GM12878 (cell line): ENCODE measurements around the gene CREBRF. TPM values are rescaled to one million over a fixed set of nuclear protein-coding genes. Genes with fewer than 3 reads are reported as not detected.

Experiments
- ATAC-seq: fragments of 200-7000 bp; cut with Tn5 transposase; 3 replicates; pipeline ENCODE4 v1.9.1; 2020; ENCODE audit warnings: mild to moderate bottlenecking, moderate library complexity
- BruUV-seq: library from RNA; stranded (reverse); fragments of 400-500 nt; replicated peaks from 2 replicates; lab custom pipeline; 2021; lab: Mats Ljungman, UMichigan
- CTCF ChIA-PET: fragments of 300-600 bp; sonication (Branson Sonifier 250); formaldehyde crosslinking; extraction: SDS; loops from one replicate; lab custom pipeline; 2021; ENCODE audit warnings: inconsistent platforms; lab: Yijun Ruan, JAX
- POLR2A ChIA-PET: fragments of 350-600 bp; formaldehyde crosslinking; extraction: SDS; loops from one replicate; lab custom pipeline; 2021; ENCODE audit warnings: inconsistent platforms; lab: Charles Lee
- RAD21 ChIA-PET: fragments of 300-600 bp; sonication (Branson Sonifier 250); formaldehyde crosslinking; loops from one replicate; lab custom pipeline; 2023; ENCODE audit warnings: antibody characterized with exemption; ENCODE audit not compliant: unreplicated experiment; lab: Charles Lee
- SMC1A ChIA-PET: fragments of 300-600 bp; sonication (Branson Sonifier 250); formaldehyde crosslinking; loops from one replicate; lab custom pipeline; 2023; ENCODE audit not compliant: unreplicated experiment, uncharacterized antibody; lab: Charles Lee
- DNase-seq: peaks from one replicate; pipeline ENCODE4 v3.0.0-alpha.2; 2011; ENCODE audit warnings: low read depth, low spot score
- FAIRE-seq: peaks from 3 replicates; lab custom pipeline; 2011; peaks lifted over from hg19 to GRCh38; lab: Jason Lieb, UNC
- H2AFZ ChIP-seq: 2 replicates; pipeline ENCODE4 v1.6.0; 2011; ENCODE audit warnings: low read depth, low read length, control low read depth; ENCODE audit not compliant: control insufficient read depth
- H3K27ac ChIP-seq: 2 replicates; pipeline ENCODE4 v1.5.1; 2011; ENCODE audit warnings: control low read depth; ENCODE audit not compliant: control insufficient read depth, insufficient read depth
- H3K27me3 ChIP-seq, 2 experiments: replicated peaks in 1 of 2; 2 replicates each; pipeline versions ENCODE4 v1.6.0 to v1.6.1; 2011; ENCODE audit warnings: low read length in 1 of 2; ENCODE audit not compliant: control insufficient read depth in 2 of 2, insufficient read depth in 2 of 2
- H3K36me3 ChIP-seq, 2 experiments: 2 replicates each; pipeline ENCODE4 v1.5.1; 2011; ENCODE audit warnings: low read length in 1 of 2; ENCODE audit not compliant: control insufficient read depth in 2 of 2, insufficient read depth in 2 of 2
- H3K4me1 ChIP-seq: 2 replicates; pipeline ENCODE4 v1.6.1; 2011; ENCODE audit warnings: mild to moderate bottlenecking, low read length, moderate library complexity, mixed read lengths; ENCODE audit not compliant: control insufficient read depth, insufficient read depth
- H3K4me2 ChIP-seq: 2 replicates; pipeline ENCODE4 v1.6.0; 2011; ENCODE audit warnings: control low read depth; ENCODE audit not compliant: control insufficient read depth, insufficient read depth
- H3K4me3 ChIP-seq: fragments of 200-600 bp; sonication (generic); 2 replicates; pipeline ENCODE4 v1.5.1; 2016
- H3K79me2 ChIP-seq: 2 replicates; pipeline ENCODE4 v1.6.0; 2011; ENCODE audit warnings: low read length; ENCODE audit not compliant: control insufficient read depth, insufficient read depth
- H3K9ac ChIP-seq: 2 replicates; pipeline ENCODE4 v1.8.0; 2011; ENCODE audit warnings: low read length, control low read depth, mixed read lengths; ENCODE audit not compliant: control insufficient read depth, insufficient read depth
- H3K9me3 ChIP-seq: replicated peaks from 3 replicates; pipeline ENCODE4 v1.5.1; 2011; ENCODE audit warnings: mild to moderate bottlenecking, low read length; ENCODE audit not compliant: control insufficient read depth, insufficient read depth
- H4K20me1 ChIP-seq: 2 replicates; pipeline ENCODE4 v1.6.0; 2011; ENCODE audit not compliant: control insufficient read depth, insufficient read depth
- ATF7 ChIP-seq: fragments of 450-650 bp; IDR thresholded peaks from 2 replicates; pipeline ENCODE4 v1.6.1; 2016; ENCODE audit warnings: low read depth, mild to moderate bottlenecking
- BCLAF1 ChIP-seq: fragments of 450-650 bp; IDR thresholded peaks from 2 replicates; pipeline ENCODE4 v1.6.1; 2017; ENCODE audit warnings: antibody characterized with exemption, mild to moderate bottlenecking, moderate library complexity
- CBFB ChIP-seq: IDR thresholded peaks from 2 replicates; pipeline ENCODE4 v1.6.1; 2016; ENCODE audit warnings: antibody characterized with exemption, low read depth
- CHD4 ChIP-seq: fragments of 200-600 bp; sonication (generic); IDR thresholded peaks from 2 replicates; pipeline ENCODE4 v1.6.1; 2016; ENCODE audit warnings: mild to moderate bottlenecking
- HDAC2 ChIP-seq: fragments of 200-600 bp; sonication (generic); IDR thresholded peaks from 2 replicates; pipeline ENCODE4 v1.6.1; 2017
- IKZF1 ChIP-seq: fragments of 450-650 bp; conservative IDR thresholded peaks from 2 replicates; pipeline ENCODE4 v1.6.1; 2017; ENCODE audit warnings: antibody characterized with exemption, mild to moderate bottlenecking
- MEF2A ChIP-seq: IDR thresholded peaks from 2 replicates; pipeline ENCODE4 v1.6.1; 2011; ENCODE audit warnings: low read depth, mild to moderate bottlenecking, low read length, moderate library complexity; ENCODE audit not compliant: insufficient read depth
- POLR2AphosphoS2 ChIP-seq: IDR thresholded peaks from 2 replicates; pipeline ENCODE4 v1.6.1; 2011; ENCODE audit warnings: low read depth, mild to moderate bottlenecking, low read length, improper control_type of control experiment, moderate library complexity
- RBBP5 ChIP-seq: fragments of 200-600 bp; sonication (generic); conservative IDR thresholded peaks from 2 replicates; pipeline ENCODE4 v1.6.1; 2016
- RCOR1 ChIP-seq: conservative IDR thresholded peaks from 2 replicates; pipeline ENCODE4 v1.6.1; 2012; ENCODE audit warnings: low read depth, low read length, improper control_type of control experiment
- RFX5 ChIP-seq: IDR thresholded peaks from 2 replicates; pipeline ENCODE4 v1.6.1; 2011; ENCODE audit warnings: low read depth, low read length, improper control_type of control experiment
- SP1 ChIP-seq: IDR thresholded peaks from one replicate; pipeline ENCODE4 v1.6.1; 2011; ENCODE audit warnings: low read depth, low read length
- YBX1 ChIP-seq: fragments of 450-650 bp; IDR thresholded peaks from 2 replicates; pipeline ENCODE4 v1.6.1; 2016; ENCODE audit warnings: antibody characterized with exemption
- ZBED1 ChIP-seq: IDR thresholded peaks from 2 replicates; pipeline ENCODE4 v1.6.1; 2016; ENCODE audit warnings: borderline replicate concordance
- WGBS: methylation state at CpG from one replicate; pipeline ENCODE4 v1.1.6; 2016; ENCODE audit warnings: low lambda C conversion rate; ENCODE audit not compliant: insufficient replicate concordance, insufficient coverage; ENCODE audit errors: missing lambda C conversion rate; 5-methylcytosine and 5-hydroxymethylcytosine counted together
- in situ Hi-C: fragments of 300-500 bp; cut with MboI; formaldehyde crosslinking; loops from 9 replicates; pipeline ENCODE4 v1.14.3; 2018; ENCODE audit warnings: mixed read lengths
- intact Hi-C: fragments of 100-400 bp; cut with micrococcal nuclease; formaldehyde crosslinking; loops from one replicate; pipeline ENCODE4 v1.14.2; 2022; ENCODE audit not compliant: unreplicated experiment
- polyA plus RNA-seq, 11 experiments: library from polyadenylated mRNA; depleted of rRNA in 4 of 11; unstranded in 6 of 11; stranded (reverse) in 5 of 11; fragments of >200 nt; fragmentation: Nextera tagmentation in 4 of 11; fragmentation: Illumina TruSeq in 1 of 11; extraction: Ambion mirVana in 4 of 11; extraction: Trizol in 1 of 11; gene quantifications; 1 replicate in 1 of 11; 2 replicates in 10 of 11; pipeline versions ENCODE4 v1.2.1 to v1.2.3, GENCODE V29; 2011 to 2016; ENCODE audit warnings: inconsistent platforms in 2 of 11, missing spikeins in 2 of 11, low read depth in 1 of 11
- total RNA-seq, 4 experiments: library from RNA; depleted of rRNA in 3 of 4; stranded (reverse); fragments of >200 nt in 3 of 4; fragmentation: Illumina TruSeq in 1 of 4; extraction: Trizol in 1 of 4; gene quantifications; 2 replicates each; pipeline versions ENCODE4 v1.2.1 to v1.2.3, GENCODE V29; 2013 to 2021

The CREBRF gene
- total and polyA plus RNA-seq, 10 of the 15 experiments (the other 5 are each of a cell fraction or from before 2014, with no cell fraction given) = 1.2 to 12.7 (median 3.9) TPM

DNA sequence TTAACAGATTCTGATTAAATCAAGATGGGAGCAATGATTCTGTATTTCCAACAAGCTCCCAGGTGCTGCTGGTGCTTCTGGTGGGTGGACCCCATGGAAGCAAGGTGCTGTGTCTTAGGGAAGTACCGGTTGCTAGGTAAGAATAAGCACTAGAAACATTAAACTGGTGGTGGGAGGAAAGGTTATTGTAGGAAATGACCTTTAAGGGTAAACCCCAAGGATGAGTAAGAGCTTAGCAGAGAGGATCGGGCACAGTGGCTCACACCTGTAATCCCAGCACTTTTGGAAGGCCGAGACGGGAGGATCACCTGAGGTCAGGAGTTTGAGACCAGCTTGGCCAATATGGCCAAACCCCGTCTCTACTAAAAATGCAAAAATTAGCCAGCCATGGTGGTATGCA, 16.2 kb upstream of the CREBRF start:
- CTCF ChIA-PET = interaction anchor here (1.1 to 1.4 kb wide), 2 partner anchors 11 to 55 kb away, joined by 3 to 4 read pairs; no protein-coding TSS in a partner anchor
- Histone ChIP-seq H3K4me2 (no peak overlapping the region), H3K27me3 (no peaks in the 10 kb centered on the region), H4K20me1 (no peaks in the 10 kb centered on the region), H3K79me2 (peaks cover 3% of the 10 kb centered on the region), H3K27ac (no peak overlapping the region), H3K36me3 (no peaks in the 10 kb centered on the region), H3K9ac (no peak overlapping the region), H2AFZ (no peak overlapping the region), H3K9me3 (no peaks in the 10 kb centered on the region), H3K4me1 (peaks cover 16% of the 10 kb centered on the region), H3K4me3 (no peak overlapping the region)
- in situ Hi-C loops (no loop called here), intact Hi-C loops (no loop called here)
- DNase-seq (no peak), FAIRE-seq (no peak), ATAC-seq (no peak)
- SMC1A ChIA-PET = interaction anchor here (0.8 to 2.6 kb wide), 8 partner anchors 11 to 58 kb away, joined by 3 to 11 read pairs (median 6); no protein-coding TSS in a partner anchor
- WGBS = 97% methylated on average over 5 of the region's 5 CpGs
- BruUV-seq = no TSS peak
- POLR2A ChIA-PET = interaction anchor here (0.5 to 1.9 kb wide), 3 partner anchors 13 to 56 kb away, joined by 3 to 10 read pairs (median 6); partner anchors contain the start of gene ATP6V0E1
- RAD21 ChIA-PET = interaction anchor here (1.1 to 1.4 kb wide), 2 partner anchors 17 kb away, joined by 4 to 5 read pairs; no protein-coding TSS in a partner anchor
- TF ChIP-seq RFX5 = no peak
- TF ChIP-seq SP1 = no peak
- TF ChIP-seq ZBED1 = no peak
- no peak for TF ChIP-seq POLR2AphosphoS2
- no peak for TF ChIP-seq YBX1
- TF ChIP-seq BCLAF1 = no peak
- TF ChIP-seq CHD4 = no peak
- TF ChIP-seq RCOR1 = no peak
- no peak for TF ChIP-seq MEF2A
- TF ChIP-seq HDAC2 = no peak
- TF ChIP-seq ATF7 = no peak
- TF ChIP-seq CBFB = no peak
- TF ChIP-seq RBBP5 = no peak
- TF ChIP-seq IKZF1 = no peak
- TF ChIP-seq, all 136 proteins: peak for 0
